ENCODE measurements around the gene EGFL7. TPM values are rescaled to one million over a fixed set of nuclear protein-coding genes. Genes with fewer than 3 reads are reported as not detected.

EGFL7 gene
- total and polyA plus RNA-seq, 4 donors: 32.1 to 39.7 (median 36.5) TPM

DNA sequence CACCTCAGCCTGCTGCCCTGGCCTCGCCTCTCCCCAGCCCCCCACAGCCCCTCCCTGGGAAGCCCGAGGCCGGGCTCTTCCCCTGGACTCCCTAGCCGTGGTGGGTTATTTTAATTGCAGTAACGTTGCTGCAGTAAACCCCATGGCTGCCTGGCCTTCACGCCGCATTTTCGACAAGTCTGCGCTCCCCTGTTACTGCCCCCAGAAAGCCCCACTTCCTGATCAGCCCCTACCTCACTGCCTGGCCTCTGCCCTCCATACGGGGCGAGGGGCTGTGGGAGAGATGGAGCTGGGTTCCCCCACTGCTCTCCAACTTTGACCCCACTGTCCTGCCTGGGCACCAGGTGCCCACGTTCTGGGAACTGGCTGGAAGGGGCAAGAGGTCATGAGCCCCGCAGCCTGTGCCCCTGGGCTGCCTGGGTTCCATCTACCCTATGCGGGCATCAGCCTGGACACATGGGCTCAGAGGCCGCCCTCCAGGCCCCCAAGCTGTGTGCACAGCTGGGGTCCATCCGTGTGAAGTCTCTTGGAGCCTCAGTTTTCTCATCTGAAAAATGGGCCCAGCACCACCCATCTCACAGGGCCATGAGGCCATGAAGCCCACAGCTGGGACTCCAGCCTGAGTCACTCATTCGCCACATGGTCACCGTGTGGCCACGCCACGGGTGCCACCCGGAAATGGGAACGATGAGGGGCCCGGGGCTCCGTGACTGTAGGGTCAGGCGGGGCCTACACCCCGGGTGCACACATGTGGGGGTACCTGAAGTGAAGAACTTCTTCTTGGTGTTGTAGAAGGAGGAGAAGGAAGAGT, 11.5 kb downstream of the EGFL7 start:
- Histone ChIP-seq H3K9me3 (ENCODE audit: control insufficient read depth in 4 of 4, low read length in 3 of 4) (no peaks in the 10 kb centered on the region), H3K27me3 (ENCODE audit: control insufficient read depth in 4 of 4, insufficient read depth in 4 of 4, low read length in 3 of 4) (no peaks in the 10 kb centered on the region), H3K4me1 (ENCODE audit: control insufficient read depth in 4 of 4, insufficient read depth in 4 of 4, low read length in 3 of 4) (peaks cover 32 to 68% (median 53%) of the 10 kb centered on the region in 4 donors)

GRCh38 chr9:136674786-136675349, 12.2 kb downstream of the EGFL7 start:
- Histone ChIP-seq H3K27me3 (ENCODE audit: control insufficient read depth in 4 of 4, insufficient read depth in 4 of 4, low read length in 3 of 4) (no peaks in the 10 kb centered on the region), H3K27ac (ENCODE audit: low read depth in 1 of 2, low read length in 2 of 2) (peak overlapping the region; percentile 59 to 65), H3K9ac (ENCODE audit: low read depth in 1 of 2, low read length in 2 of 2) (no peak overlapping the region), H3K4me1 (ENCODE audit: control insufficient read depth in 4 of 4, insufficient read depth in 4 of 4, low read length in 3 of 4) (peaks cover 39 to 75% (median 59%) of the 10 kb centered on the region in 4 donors), H3K4me3 (ENCODE audit: low read depth in 1 of 3, low read length in 3 of 3) (peak overlapping the region in 1 of 3 donors; percentile 24), H3K36me3 (ENCODE audit: control insufficient read depth in 4 of 4, insufficient read depth in 3 of 4, low read depth in 1 of 4, low read length in 3 of 4) (peaks cover 0 to 15% (median 3%) of the 10 kb centered on the region in 4 donors), H3K9me3 (ENCODE audit: control insufficient read depth in 4 of 4, low read length in 3 of 4) (no peaks in the 10 kb centered on the region)
- 49% methylated on average over 11 of the region's 11 CpGs for WGBS
- DNase-seq (ENCODE audit: low spot score): peak; percentile 78
- TF ChIP-seq FOXA2 (IDR thresholded peaks at IDR 0.05) (peak; percentile 15), ATF3 (IDR thresholded peaks at IDR 0.05) (no peak), REST (IDR thresholded peaks at IDR 0.05) (no peak), HNF4A (conservative IDR thresholded peaks at IDR 0.05) (peak; percentile 70 to 81), RXRA (IDR thresholded peaks at IDR 0.05) (peak; percentile 87), SP1 (IDR thresholded peaks at IDR 0.05) (peak; percentile 88), CTCF (IDR thresholded peaks at IDR 0.05; ENCODE audit: low read depth, low read length, missing input control) (no peak), RAD21 (IDR thresholded peaks at IDR 0.05) (peak; percentile 35 to 45), NR2F2 (IDR thresholded peaks at IDR 0.05) (peak; percentile 85), GABPA (IDR thresholded peaks at IDR 0.05 in 1 of 2, conservative IDR thresholded peaks at IDR 0.05 in 1 of 2) (peak in 1 of 2 donors; percentile 35), JUND (IDR thresholded peaks at IDR 0.05) (peak; percentile 17 to 43), FOXA1 (IDR thresholded peaks at IDR 0.05) (no peak), YY1 (IDR thresholded peaks at IDR 0.05) (peak; percentile 81), HNF4G (IDR thresholded peaks at IDR 0.05) (no peak), MAX (IDR thresholded peaks at IDR 0.05) (peak; percentile 54), TAF1 (conservative IDR thresholded peaks at IDR 0.05) (no peak), EGR1 (IDR thresholded peaks at IDR 0.05; ENCODE audit: low read depth in 2 of 2) (peak in 1 of 2 donors; percentile 62)
- TF ChIP-seq, protein P1, sequence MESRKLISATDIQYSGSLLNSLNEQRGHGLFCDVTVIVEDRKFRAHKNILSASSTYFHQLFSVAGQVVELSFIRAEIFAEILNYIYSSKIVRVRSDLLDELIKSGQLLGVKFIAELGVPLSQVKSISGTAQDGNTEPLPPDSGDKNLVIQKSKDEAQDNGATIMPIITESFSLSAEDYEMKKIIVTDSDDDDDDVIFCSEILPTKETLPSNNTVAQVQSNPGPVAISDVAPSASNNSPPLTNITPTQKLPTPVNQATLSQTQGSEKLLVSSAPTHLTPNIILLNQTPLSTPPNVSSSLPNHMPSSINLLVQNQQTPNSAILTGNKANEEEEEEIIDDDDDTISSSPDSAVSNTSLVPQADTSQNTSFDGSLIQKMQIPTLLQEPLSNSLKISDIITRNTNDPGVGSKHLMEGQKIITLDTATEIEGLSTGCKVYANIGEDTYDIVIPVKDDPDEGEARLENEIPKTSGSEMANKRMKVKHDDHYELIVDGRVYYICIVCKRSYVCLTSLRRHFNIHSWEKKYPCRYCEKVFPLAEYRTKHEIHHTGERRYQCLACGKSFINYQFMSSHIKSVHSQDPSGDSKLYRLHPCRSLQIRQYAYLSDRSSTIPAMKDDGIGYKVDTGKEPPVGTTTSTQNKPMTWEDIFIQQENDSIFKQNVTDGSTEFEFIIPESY (IDR thresholded peaks at IDR 0.05): no peak

More for the DNA sequence above, 11.5 kb downstream of the EGFL7 start:
- TF ChIP-seq SP1 (IDR thresholded peaks at IDR 0.05): peak; percentile 10
- peak; percentile 90 for TF ChIP-seq NR2F2 (IDR thresholded peaks at IDR 0.05)
- peak in 1 of 2 donors; percentile 4 for TF ChIP-seq RXRA (IDR thresholded peaks at IDR 0.05)
- TF ChIP-seq HNF4G (IDR thresholded peaks at IDR 0.05): no peak
- TF ChIP-seq MAX (IDR thresholded peaks at IDR 0.05): peak; percentile 8
- Histone ChIP-seq H3K9ac (ENCODE audit: low read depth in 1 of 2, low read length in 2 of 2) (no peak overlapping the region), H3K27ac (ENCODE audit: low read depth in 1 of 2, low read length in 2 of 2) (peak overlapping the region; percentile 58 to 65), H3K4me3 (ENCODE audit: low read depth in 1 of 3, low read length in 3 of 3) (no peak overlapping the region), H3K36me3 (ENCODE audit: control insufficient read depth in 4 of 4, insufficient read depth in 3 of 4, low read depth in 1 of 4, low read length in 3 of 4) (peaks cover 0 to 15% (median 3%) of the 10 kb centered on the region in 4 donors)
- no peak for DNase-seq (ENCODE audit: low spot score)
- WGBS: 76% methylated on average over 26 of the region's 26 CpGs
